GM19025 (cell line): ENCODE results near the gene PLEKHO1.
"Not testable (repeated sequence)": the region's sequence is repeated elsewhere in the genome, so short reads cannot be mapped to it uniquely, and the experiment has no call there.

ENCODE experiments used
- ATAC-seq: cut with Tn5 transposase; IDR thresholded peaks from one replicate; pipeline ENCODE4 v1.9.1; 2021; ENCODE audit warnings: mild to moderate bottlenecking, low read depth, moderate library complexity; ENCODE audit not compliant: unreplicated experiment

PLEKHO1 gene

DNA sequence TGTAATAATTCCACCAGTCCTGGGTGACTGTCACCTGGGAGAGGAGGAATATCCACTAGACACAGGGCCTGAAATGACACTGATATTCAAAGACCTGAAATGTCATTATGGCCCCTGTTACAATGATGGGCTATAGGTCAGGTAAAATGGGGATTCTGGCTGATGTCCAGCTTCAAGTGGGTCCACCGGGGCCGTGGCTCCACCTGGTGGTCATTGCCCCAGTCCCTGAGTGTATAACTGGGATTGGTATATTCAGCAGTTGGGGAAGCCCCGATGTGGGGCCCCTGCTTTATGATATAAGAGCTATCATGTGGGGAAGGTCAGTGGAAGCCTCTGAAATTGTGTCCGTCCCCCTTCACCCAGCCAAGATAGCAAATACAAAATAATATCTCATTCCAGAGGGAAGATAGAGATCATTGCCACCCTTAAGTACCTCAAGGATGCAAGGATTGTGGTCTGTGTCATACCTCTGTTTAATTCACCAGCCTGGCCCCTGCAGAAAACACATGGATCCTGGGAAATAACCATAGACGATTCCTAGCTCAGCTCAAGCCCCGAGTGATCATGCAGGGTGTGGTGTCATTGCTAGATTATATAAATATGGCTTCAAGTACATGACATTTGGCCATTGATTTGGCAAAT, 19.4 kb downstream of the PLEKHO1 start:
- no peak for ATAC-seq

GRCh38 chr1:150171801-150172200, 22.1 kb downstream of the PLEKHO1 start:
- no peak for ATAC-seq

GRCh38 chr1:150173141-150173585, 23.4 kb downstream of the PLEKHO1 start:
- no peak for ATAC-seq

- ATAC-seq, result no peak
These were observed 26.9 kb downstream of the PLEKHO1 start for GRCh38 chr1:150176593-150176992.

DNA sequence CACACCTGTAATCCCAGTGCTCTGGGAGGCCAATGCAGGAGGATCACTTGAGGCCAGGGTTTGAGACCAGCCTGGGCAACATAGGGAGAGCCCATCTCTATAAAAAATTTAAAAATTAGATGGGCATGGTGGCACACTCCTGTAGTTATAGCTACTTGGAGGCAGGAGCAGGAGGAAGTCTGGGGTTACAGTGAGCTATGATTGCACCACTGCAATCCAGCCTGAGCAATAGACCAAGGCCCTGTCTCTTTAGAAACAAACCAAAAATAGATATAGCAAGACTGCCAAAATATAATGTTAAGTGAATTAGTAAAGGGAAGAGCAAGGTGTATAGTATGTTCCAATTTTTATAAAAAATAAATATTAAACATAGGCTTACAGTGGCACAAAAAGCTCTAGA, 28.8 kb downstream of the PLEKHO1 start:
- ATAC-seq, result no peak

DNA sequence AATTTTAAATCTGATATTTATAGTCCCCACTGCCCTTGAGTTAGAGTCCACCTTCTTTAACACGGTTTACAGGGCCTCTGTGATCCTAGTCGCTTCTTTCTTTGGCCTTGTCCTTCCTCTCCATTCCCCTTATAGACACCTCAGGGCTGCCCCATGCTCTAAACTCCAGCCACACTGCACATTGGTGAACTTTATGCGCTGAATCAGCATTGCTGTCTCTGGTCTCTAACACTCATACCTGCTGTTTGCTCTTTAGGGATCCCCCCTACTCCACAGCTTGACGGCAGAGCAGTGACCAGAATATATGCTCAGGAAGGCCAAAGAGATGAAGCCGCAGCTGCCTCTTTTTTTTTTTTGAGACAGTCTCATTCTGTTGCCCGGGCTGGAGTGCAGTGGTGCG, 30.2 kb downstream of the PLEKHO1 start:
- ATAC-seq, result no peak

GRCh38 chr1:150180474-150180873, 30.8 kb downstream of the PLEKHO1 start:
- no peak for ATAC-seq

DNA sequence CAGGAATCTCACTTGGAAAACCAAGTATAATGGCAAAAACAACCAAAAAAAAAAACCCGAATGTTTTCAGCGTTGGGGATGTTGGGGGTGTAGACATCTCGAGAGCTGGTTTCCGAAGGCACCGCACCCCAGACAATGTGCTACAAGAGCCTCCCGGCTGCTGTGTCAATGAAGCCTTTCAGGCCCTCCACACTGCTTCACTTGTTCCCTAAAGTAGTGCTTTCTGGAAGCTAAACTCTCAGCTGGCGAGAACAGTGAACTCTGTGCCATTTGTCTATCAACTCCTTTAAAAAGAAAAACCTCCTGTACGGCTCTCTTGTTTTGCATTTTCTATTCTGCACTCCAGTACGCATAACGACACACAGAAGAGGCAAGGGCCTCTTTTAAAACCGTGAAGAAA, 32.5 kb downstream of the PLEKHO1 start:
- no peak for ATAC-seq

DNA sequence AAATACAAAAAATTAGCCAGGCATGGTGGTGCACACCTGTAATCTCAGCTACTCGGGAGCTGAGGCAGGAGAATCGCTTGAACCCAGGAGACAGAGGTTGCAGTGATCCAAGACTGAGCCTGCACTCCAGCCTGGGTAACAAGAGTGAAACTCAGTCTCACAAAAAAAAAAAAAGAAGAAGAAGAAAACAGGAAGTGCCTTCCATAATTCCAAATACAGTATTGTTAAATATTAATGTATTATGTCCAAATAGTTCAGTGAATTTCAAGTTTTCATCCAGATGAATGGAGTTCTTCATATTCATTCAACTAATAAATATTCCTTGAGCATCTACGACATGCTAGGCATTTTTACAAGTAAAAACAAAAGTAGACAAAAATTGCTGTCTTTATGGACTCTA, 33.3 kb downstream of the PLEKHO1 start:
- no peak for ATAC-seq

- ATAC-seq, result no peak
These were observed 35.8 kb downstream of the PLEKHO1 start for GRCh38 chr1:150185481-150185880.

DNA sequence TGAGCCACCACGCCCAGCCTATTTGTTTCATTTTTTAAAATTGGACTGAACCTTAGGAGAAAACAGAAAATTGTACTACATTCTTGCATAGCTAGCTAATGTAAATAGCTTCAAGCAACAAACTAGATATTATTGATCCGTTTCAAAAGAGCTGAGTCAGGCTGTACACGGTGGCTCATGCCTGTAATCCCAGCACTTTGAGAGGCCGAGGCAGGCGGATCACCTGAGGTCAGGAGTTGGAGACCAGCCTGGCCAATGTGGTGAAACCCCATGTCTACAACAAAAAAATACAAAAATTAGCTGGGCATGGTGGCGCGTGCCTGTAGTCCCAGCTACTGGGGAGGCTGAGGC, 36.7 kb downstream of the PLEKHO1 start:
- not testable (repeated sequence) for ATAC-seq

- no peak for ATAC-seq
These were observed 37.3 kb downstream of the PLEKHO1 start for GRCh38 chr1:150186789-150187559.

DNA sequence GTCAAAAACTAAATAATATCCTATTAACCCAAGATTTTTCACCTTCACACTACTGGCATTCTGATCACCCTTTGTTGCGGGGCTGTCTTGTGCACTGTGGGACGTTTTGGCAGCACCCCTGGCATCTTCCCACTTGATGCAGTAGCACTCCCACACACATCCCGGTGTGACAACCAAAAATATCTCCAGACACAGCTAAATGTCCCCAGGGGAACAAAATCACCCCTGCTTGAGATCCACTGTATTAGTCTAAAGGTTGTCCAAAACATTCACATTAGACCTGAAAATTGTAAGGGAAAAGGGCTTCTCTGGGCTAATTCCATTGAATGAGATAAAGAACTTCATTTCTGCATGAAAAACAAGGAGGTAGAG, 37.8 kb downstream of the PLEKHO1 start:
- no peak for ATAC-seq

DNA sequence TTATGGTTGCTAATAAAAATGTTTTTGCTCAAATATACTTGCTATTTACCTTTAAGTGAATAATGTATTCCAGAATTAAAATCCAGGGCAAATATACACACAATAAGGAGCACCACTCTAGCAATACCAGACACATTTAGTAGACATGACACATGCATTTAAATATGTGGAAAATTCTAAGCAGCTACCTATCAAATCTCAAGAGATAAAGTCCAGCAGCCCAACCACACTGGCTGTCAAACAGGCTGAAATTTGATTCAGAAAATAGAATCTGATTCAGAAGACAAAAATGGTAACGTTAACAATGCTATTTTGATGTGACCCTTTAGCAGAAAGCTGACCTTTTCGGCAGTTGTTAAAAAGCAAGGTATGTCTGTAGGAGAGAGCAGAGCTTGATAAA, 42.3 kb downstream of the PLEKHO1 start:
- no peak for ATAC-seq

DNA sequence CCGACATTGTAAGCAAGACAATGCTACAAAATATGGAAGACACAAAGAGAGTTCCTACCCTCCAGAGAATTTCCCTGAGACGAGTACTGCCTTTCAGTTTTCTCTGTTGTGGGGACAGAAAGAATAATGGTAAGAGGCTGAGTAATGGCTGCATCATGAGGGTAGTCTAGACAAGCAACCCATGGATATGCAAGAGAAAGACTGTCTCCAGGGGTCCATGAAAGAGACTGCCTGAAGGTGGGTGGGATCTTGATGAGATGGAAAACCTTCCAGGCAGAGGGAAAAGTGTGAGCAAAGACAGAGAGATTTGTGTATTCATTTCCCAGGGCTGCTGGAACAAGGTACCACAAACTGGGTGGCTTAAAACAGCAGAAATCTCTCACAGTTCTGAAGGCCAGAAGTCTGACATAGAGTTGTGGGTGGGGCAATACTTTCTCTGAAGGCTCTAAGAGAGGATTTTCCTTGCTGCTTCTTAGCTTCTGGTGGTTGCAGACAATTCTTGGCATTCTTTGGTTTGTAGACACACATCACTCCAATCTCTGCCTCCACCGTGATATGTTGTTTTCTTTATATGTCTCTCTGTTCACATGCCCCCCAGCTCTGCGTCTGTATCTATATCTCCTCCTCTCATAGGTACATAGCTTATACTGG, 44.8 kb downstream of the PLEKHO1 start:
- ATAC-seq, result no peak

- ATAC-seq, result no peak
These were observed 46.7 kb downstream of the PLEKHO1 start for GRCh38 chr1:150196417-150196816.

- no peak for ATAC-seq
These were observed 57.7 kb downstream of the PLEKHO1 start for GRCh38 chr1:150207281-150207971.

- ATAC-seq, result not testable (repeated sequence)
These were observed 58.7 kb downstream of the PLEKHO1 start for GRCh38 chr1:150208460-150208859.
